ENCODE results near the gene SLC7A7.
"Not testable (repeated sequence)": the region's sequence is repeated elsewhere in the genome, so short reads cannot be mapped to it uniquely, and the experiment has no call there.

- TF ChIP-seq, protein P1, sequence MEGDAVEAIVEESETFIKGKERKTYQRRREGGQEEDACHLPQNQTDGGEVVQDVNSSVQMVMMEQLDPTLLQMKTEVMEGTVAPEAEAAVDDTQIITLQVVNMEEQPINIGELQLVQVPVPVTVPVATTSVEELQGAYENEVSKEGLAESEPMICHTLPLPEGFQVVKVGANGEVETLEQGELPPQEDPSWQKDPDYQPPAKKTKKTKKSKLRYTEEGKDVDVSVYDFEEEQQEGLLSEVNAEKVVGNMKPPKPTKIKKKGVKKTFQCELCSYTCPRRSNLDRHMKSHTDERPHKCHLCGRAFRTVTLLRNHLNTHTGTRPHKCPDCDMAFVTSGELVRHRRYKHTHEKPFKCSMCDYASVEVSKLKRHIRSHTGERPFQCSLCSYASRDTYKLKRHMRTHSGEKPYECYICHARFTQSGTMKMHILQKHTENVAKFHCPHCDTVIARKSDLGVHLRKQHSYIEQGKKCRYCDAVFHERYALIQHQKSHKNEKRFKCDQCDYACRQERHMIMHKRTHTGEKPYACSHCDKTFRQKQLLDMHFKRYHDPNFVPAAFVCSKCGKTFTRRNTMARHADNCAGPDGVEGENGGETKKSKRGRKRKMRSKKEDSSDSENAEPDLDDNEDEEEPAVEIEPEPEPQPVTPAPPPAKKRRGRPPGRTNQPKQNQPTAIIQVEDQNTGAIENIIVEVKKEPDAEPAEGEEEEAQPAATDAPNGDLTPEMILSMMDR (IDR thresholded peaks at IDR 0.05), result not testable (repeated sequence)
- TF ChIP-seq POLR2A, POLR2AphosphoS5 (IDR thresholded peaks at IDR 0.05): not testable (repeated sequence)
These were observed 45.1 kb upstream of the SLC7A7 start for GRCh38 chr14:22860377-22860776.
